Measurements from ENCODE around the gene TRMT13. TPM values are rescaled to one million over a fixed set of nuclear protein-coding genes. Genes with fewer than 3 reads are reported as not detected.

Gene TRMT13

Small RNA genes within 50 kb of the gene (small RNA-seq; reads per million reads assigned to genes)
- not detected for gene AC093019.1 (ENCODE audit: insufficient read depth)
- gene RPL23AP90 (ENCODE audit: insufficient read depth), result not detected

Data from mesendoderm (in vitro differentiated cells).